Measurements from ENCODE around the gene INTS1.

Gene INTS1

GRCh38 chr7:1488016-1488415 lies 16.2 kb downstream of the INTS1 start:
- no peak for TF ChIP-seq CTCF (IDR thresholded peaks at IDR 0.05; ENCODE audit: borderline replicate concordance, control extremely low read depth, extremely low read depth, insufficient read depth, missing control alignments)
- no peak for DNase-seq (ENCODE audit: low spot score)
- in situ Hi-C loops (cut with MboI; ENCODE audit: low sequenced_read_pairs, unreplicated experiment), result no loop called here

- in situ Hi-C loops (cut with MboI; ENCODE audit: low sequenced_read_pairs, unreplicated experiment), result no loop called here
- no peak for TF ChIP-seq CTCF (IDR thresholded peaks at IDR 0.05; ENCODE audit: borderline replicate concordance, control extremely low read depth, extremely low read depth, insufficient read depth, missing control alignments)
- no peak for DNase-seq (ENCODE audit: low spot score)
Observed at GRCh38 chr7:1487466-1487865, 16.7 kb downstream of the INTS1 start.

- no peak for DNase-seq (ENCODE audit: low spot score)
- no peak for TF ChIP-seq CTCF (IDR thresholded peaks at IDR 0.05; ENCODE audit: borderline replicate concordance, control extremely low read depth, extremely low read depth, insufficient read depth, missing control alignments)
- in situ Hi-C loops (cut with MboI; ENCODE audit: low sequenced_read_pairs, unreplicated experiment), result no loop called here
Observed at GRCh38 chr7:1486571-1486970, 17.6 kb downstream of the INTS1 start.

- DNase-seq (ENCODE audit: low spot score), result no peak
- in situ Hi-C loops (cut with MboI; ENCODE audit: low sequenced_read_pairs, unreplicated experiment), result no loop called here
- TF ChIP-seq CTCF (IDR thresholded peaks at IDR 0.05; ENCODE audit: borderline replicate concordance, control extremely low read depth, extremely low read depth, insufficient read depth, missing control alignments), result no peak
Observed at GRCh38 chr7:1485156-1485555, 19.0 kb downstream of the INTS1 start.

- in situ Hi-C loops (cut with MboI; ENCODE audit: low sequenced_read_pairs, unreplicated experiment), result no loop called here
- no peak for TF ChIP-seq CTCF (IDR thresholded peaks at IDR 0.05; ENCODE audit: borderline replicate concordance, control extremely low read depth, extremely low read depth, insufficient read depth, missing control alignments)
- no peak for DNase-seq (ENCODE audit: low spot score)
Observed at GRCh38 chr7:1484569-1484968, 19.6 kb downstream of the INTS1 start.

GRCh38 chr7:1483536-1484505 lies 20.4 kb downstream of the INTS1 start:
- in situ Hi-C loops (cut with MboI; ENCODE audit: low sequenced_read_pairs, unreplicated experiment), result no loop called here
- no peak for DNase-seq (ENCODE audit: low spot score)
- TF ChIP-seq CTCF (IDR thresholded peaks at IDR 0.05; ENCODE audit: borderline replicate concordance, control extremely low read depth, extremely low read depth, insufficient read depth, missing control alignments), result no peak

Measured in GM13976 (cell line).